Esophagus squamous epithelium (tissue), 4 donors: ENCODE results near the gene SYT13.

ENCODE experiments used
- CTCF ChIP-seq, 6 experiments: fragments of 450-650 bp in 4 of 6; fragments of 200-600 bp in 2 of 6; sonication (generic) in 2 of 6; IDR thresholded peaks; one replicate each; pipeline ENCODE4 v1.5.1; 2016 to 2019; ENCODE audit warnings: antibody characterized with exemption in 6 of 6, mild to moderate bottlenecking in 4 of 6, moderate library complexity in 4 of 6
- POLR2A ChIP-seq, 4 donors: fragments of 450-650 bp; IDR thresholded peaks; one replicate each; pipeline ENCODE4 v1.6.1; 2017; ENCODE audit warnings: antibody characterized with exemption in 4 of 4, mild to moderate bottlenecking in 4 of 4, moderate library complexity in 3 of 4

DNA sequence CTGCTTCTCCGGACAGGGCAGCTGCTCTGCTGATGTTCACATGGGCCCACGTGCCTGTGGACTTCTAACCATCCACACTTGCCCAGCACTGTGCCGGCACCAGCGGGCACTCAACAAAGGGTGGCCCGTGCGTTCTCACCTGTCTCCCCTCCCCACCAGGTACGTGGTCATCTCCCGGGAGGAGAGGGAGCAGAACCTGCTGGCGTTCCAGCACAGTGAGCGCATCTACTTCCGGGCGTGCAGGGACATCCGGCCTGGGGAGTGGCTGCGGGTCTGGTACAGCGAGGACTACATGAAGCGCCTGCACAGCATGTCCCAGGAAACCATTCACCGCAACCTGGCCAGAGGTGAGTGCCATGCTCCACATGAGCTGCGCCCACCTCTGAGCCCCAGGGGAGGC lies 66.7 kb downstream of the SYT13 start:
- TF ChIP-seq POLR2A (IDR thresholded peaks at IDR 0.05): no peak
- no peak for TF ChIP-seq CTCF (IDR thresholded peaks at IDR 0.05)
